GM06990 (cell line): ENCODE data around the gene BCL2L13.

ENCODE experiments used
- DNase-seq: peaks from one replicate; pipeline ENCODE4 v3.0.0-alpha.2; 2011; ENCODE audit not compliant: insufficient read length; ENCODE audit errors: extremely low read depth
- H3K27me3 ChIP-seq: replicated peaks from 2 replicates; pipeline ENCODE4 v1.6.0; 2011; ENCODE audit warnings: low read length; ENCODE audit not compliant: control insufficient read depth, insufficient read depth
- H3K36me3 ChIP-seq: 2 replicates; pipeline ENCODE4 v1.5.1; 2011; ENCODE audit warnings: low read length; ENCODE audit not compliant: control insufficient read depth, insufficient read depth
- H3K4me3 ChIP-seq: replicated peaks from 2 replicates; pipeline ENCODE4 v1.5.1; 2011; ENCODE audit warnings: low read depth, mild to moderate bottlenecking, control low read depth, low read length
- CTCF ChIP-seq: IDR thresholded peaks from 2 replicates; pipeline ENCODE4 v1.5.1; 2011; ENCODE audit warnings: low read length, control low read depth, mild to moderate bottlenecking, inconsistent platforms; ENCODE audit not compliant: insufficient read depth, poor library complexity, severe bottlenecking

Gene BCL2L13

GRCh38 chr22:17612057-17612456 lies 26.5 kb upstream of the BCL2L13 start:
- Histone ChIP-seq H3K36me3 (peaks cover 3% of the 10 kb centered on the region), H3K27me3 (no peaks in the 10 kb centered on the region), H3K4me3 (no peak overlapping the region)
- TF ChIP-seq CTCF, result no peak
- DNase-seq, result no peak

- H3K36me3 ChIP-seq, result peaks cover 3% of the 10 kb centered on the region
- H3K4me3 ChIP-seq, result no peak overlapping the region
- DNase-seq, result no peak
- H3K27me3 ChIP-seq, result no peaks in the 10 kb centered on the region
- no peak for TF ChIP-seq CTCF
These were observed 25.3 kb upstream of the BCL2L13 start for GRCh38 chr22:17613280-17613679.

GRCh38 chr22:17627961-17628405 lies 10.6 kb upstream of the BCL2L13 start:
- TF ChIP-seq CTCF, result no peak
- Histone ChIP-seq H3K27me3 (no peaks in the 10 kb centered on the region), H3K4me3 (peak overlapping the region; percentile 100)

GRCh38 chr22:17628406-17629172 lies 10.0 kb upstream of the BCL2L13 start, which contains the start of gene ATP6V1E1:
TSS of gene ATP6V1E1 (minus strand) at chr22:17628749. CDS start at chr22:17628635, 114 bp downstream.
- H3K27me3 ChIP-seq, result no peaks in the 10 kb centered on the region
- H3K36me3 ChIP-seq, result no peaks in the 10 kb centered on the region; the same call in none of the 2 replicates
- peak; percentile 95 for DNase-seq
- no peak for TF ChIP-seq CTCF
- H3K4me3 ChIP-seq, result peak within 1 kb of the TSS; percentile 100

More at GRCh38 chr22:17627961-17628405, 10.6 kb upstream of the BCL2L13 start:
- DNase-seq, result no peak
- no peaks in the 10 kb centered on the region; the same call in none of the 2 replicates for H3K36me3 ChIP-seq

GRCh38 chr22:17629173-17629489 lies 9.4 kb upstream of the BCL2L13 start:
- no peak for DNase-seq
- Histone ChIP-seq H3K4me3 (peak overlapping the region; percentile 100), H3K27me3 (no peaks in the 10 kb centered on the region), H3K36me3 (no peaks in the 10 kb centered on the region; the same call in none of the 2 replicates)
- TF ChIP-seq CTCF, result no peak
